Measurements from ENCODE around the gene CDIP1.

Gene CDIP1

DNA sequence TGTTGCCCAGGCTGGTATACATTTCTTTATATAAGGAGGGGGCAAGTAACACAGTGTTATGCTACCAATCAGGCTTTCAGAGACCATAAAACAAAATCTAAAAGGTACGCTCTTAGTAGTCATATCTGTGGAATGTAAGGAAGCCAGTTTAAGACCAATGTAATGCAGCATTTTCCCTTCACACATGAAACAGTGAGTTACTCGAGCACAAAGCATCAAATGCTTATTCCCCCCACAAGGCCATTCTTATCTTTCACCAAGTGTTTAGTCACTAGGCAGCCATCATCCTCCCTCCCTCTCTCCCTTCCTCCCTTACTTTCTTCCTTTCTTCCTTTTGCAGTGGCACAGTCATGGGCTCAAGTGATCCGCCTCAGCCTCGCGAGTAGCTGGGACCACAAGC, 49.5 kb downstream of the CDIP1 start:
- H3K4me3 ChIP-seq (ENCODE audit: low read depth, low read length), result no peak overlapping the region
- TF ChIP-seq, protein P1, sequence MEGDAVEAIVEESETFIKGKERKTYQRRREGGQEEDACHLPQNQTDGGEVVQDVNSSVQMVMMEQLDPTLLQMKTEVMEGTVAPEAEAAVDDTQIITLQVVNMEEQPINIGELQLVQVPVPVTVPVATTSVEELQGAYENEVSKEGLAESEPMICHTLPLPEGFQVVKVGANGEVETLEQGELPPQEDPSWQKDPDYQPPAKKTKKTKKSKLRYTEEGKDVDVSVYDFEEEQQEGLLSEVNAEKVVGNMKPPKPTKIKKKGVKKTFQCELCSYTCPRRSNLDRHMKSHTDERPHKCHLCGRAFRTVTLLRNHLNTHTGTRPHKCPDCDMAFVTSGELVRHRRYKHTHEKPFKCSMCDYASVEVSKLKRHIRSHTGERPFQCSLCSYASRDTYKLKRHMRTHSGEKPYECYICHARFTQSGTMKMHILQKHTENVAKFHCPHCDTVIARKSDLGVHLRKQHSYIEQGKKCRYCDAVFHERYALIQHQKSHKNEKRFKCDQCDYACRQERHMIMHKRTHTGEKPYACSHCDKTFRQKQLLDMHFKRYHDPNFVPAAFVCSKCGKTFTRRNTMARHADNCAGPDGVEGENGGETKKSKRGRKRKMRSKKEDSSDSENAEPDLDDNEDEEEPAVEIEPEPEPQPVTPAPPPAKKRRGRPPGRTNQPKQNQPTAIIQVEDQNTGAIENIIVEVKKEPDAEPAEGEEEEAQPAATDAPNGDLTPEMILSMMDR (IDR thresholded peaks at IDR 0.05; ENCODE audit: low read depth, low read length), result no peak
- in situ Hi-C loops (cut with HindIII; ENCODE audit: low sequenced_read_pairs), result no loop called here
- DNase-seq (ENCODE audit: low read depth, low spot score), result peak; percentile 79

DNA sequence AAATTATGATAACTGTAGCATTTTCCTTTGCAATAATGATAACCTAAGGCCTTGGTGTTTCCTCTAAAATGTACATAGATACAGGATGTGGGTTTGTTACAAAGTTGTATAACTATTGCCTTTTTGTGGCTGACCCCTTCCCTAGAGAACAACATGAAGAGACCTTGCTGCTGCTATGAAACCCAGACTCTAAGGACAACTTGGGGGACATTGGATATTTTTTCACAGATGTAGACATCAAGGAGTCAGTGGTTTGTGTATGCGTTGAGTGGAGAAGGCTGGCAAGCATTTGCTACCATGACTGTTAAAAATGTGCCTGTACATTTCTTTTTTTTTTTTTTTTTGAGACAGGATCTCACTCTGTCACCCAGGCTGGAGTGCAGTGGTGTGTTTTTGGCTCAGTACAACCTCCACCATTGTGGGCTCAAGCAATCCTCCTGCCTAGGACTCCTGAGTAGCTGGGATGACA, 50.0 kb downstream of the CDIP1 start:
- no peak overlapping the region for H3K4me3 ChIP-seq (ENCODE audit: low read depth, low read length)
- DNase-seq (ENCODE audit: low read depth, low spot score), result no peak
- in situ Hi-C loops (cut with HindIII; ENCODE audit: low sequenced_read_pairs), result no loop called here
- TF ChIP-seq, protein P1 (IDR thresholded peaks at IDR 0.05; ENCODE audit: low read depth, low read length), result no peak

DNA sequence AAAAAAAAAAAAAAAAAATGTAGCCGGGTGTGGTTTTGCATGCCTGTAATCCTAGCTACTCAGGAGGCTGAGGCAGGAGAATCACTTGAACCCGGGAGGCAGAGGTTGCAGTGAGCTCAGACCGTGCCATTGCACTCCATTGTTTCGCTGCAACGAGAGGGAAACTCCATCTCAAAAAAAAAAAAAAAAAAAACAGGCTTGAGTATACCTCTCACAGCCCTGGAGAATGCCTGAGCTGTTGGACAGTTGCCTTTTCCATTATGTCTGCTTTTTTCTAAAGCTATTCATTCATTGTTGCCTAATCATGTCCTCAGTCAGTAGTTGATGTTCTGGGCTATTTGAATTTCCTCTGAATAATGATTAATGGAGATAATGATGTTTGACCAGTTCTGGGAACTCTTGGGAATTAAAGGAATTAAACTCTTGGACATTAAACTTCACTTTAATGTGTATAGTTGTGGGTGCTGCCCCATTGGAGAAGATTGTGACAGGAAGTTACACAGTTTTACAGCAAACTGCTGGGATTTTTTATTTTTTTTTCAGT, 50.5 kb downstream of the CDIP1 start:
- in situ Hi-C loops (cut with HindIII; ENCODE audit: low sequenced_read_pairs), result no loop called here
- no peak overlapping the region for H3K4me3 ChIP-seq (ENCODE audit: low read depth, low read length)
- DNase-seq (ENCODE audit: low read depth, low spot score), result peak; percentile 41
- TF ChIP-seq, protein P1 (IDR thresholded peaks at IDR 0.05; ENCODE audit: low read depth, low read length), result no peak

DNA sequence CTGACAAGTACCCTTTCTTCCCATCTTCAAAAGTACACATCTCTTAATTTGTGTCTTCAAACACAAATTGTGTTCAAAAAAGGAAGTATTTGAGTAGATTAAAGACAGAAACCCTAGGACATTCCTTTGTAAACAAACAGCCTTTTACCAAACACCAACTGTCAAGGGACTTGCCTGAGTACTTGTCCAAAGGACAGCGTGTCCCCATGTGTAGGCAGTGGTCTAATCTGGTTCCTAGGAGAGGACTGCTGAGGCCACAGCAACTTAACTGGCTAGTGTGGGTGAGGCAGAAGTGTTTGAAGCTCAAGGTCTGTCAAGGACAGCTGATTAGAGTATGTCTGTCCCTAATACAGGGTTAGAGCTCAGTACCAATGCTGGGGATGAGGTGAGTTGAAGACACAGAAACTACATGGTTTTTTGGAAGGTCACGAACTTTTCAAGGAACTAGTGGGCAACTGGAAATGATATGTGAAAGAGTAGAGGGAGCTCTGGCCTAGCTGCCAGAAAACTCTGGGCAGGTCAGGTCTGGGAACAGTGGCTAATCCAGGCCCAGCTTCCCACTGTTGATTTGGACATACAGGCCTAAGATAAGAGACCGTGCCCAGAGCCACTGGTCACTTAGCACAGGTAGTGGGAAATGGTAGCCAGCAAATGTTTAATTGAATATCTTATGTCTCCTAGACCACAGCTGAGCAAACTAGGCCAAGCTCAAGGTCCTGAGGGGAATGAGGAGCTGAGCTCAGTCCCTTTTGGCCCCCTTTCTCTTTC, 52.3 kb downstream of the CDIP1 start:
- TF ChIP-seq, protein P1 (IDR thresholded peaks at IDR 0.05; ENCODE audit: low read depth, low read length), result no peak
- in situ Hi-C loops (cut with HindIII; ENCODE audit: low sequenced_read_pairs), result no loop called here
- DNase-seq (ENCODE audit: low read depth, low spot score), result no peak
- no peak overlapping the region for H3K4me3 ChIP-seq (ENCODE audit: low read depth, low read length)

DNA sequence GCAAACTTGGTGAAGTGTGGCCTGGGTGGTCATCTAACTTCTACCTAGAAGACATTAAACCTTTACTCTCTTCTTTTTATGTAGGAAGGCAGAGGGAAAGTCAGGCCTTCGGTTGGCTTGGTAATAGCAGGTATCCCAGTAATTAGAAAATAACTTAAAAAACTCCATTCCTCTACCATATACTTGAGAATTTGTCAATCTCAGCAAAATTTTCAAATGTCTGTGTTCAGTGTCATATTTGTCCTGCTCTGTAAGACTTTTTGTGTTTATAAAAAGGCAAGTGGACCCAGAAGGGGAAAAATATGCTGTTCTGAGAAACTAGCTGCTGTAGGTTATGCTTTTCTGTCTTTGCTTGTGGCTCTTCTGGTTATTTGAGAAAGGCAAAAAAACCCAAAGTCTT, 56.6 kb downstream of the CDIP1 start:
- in situ Hi-C loops (cut with HindIII; ENCODE audit: low sequenced_read_pairs), result no loop called here
- DNase-seq (ENCODE audit: low read depth, low spot score), result no peak
- TF ChIP-seq, protein P1 (IDR thresholded peaks at IDR 0.05; ENCODE audit: low read depth, low read length), result no peak
- no peak overlapping the region for H3K4me3 ChIP-seq (ENCODE audit: low read depth, low read length)

DNA sequence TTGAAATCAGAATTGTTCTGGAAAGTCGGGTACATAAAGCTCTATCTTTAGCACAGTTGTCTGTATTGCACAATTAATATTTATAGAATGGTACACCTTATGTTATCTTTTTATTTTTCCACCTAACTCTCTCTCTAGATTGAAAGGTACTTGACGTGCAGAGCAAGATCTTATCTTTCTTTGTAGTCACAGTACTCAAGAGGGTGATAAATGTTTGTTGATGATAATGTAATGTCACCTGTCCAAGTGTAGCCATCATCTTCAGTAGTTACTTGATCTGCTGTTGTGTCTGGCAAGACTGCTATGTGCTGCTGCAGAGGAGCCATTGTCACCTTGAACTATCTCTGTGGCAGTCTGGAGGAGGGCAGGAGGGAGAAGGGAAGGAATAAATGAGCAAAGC, 57.0 kb downstream of the CDIP1 start:
- TF ChIP-seq, protein P1 (IDR thresholded peaks at IDR 0.05; ENCODE audit: low read depth, low read length), result no peak
- in situ Hi-C loops (cut with HindIII; ENCODE audit: low sequenced_read_pairs), result no loop called here
- DNase-seq (ENCODE audit: low read depth, low spot score), result no peak
- no peak overlapping the region for H3K4me3 ChIP-seq (ENCODE audit: low read depth, low read length)

Data from astrocyte of the spinal cord (primary cell).